Measurements from ENCODE around the gene PFN1. TPM values are rescaled to one million over a fixed set of nuclear protein-coding genes. Genes with fewer than 3 reads are reported as not detected.

Gene PFN1
- total and polyA plus RNA-seq, 2 of the 8 experiments (the other 6 are each of a cell fraction or from before 2014, with no cell fraction given): 1,355 to 1,949 TPM

- H3K27ac ChIP-seq (ENCODE audit: low read depth, low read length): peak overlapping the region; percentile 79
- ChIA-PET POLR2A (ENCODE audit: partially characterized antibody) (interaction anchor here (0.7 to 32.4 kb wide), 10 partner anchors 3 to 241 kb away, joined by 3 to 987 read pairs (median 4); partner anchors contain the start of genes ENO3, GP1BA, PFN1 and RNF167), CTCF (ENCODE audit: partially characterized antibody) (interaction anchor here (1.0 to 2.1 kb wide), 5 partner anchors 10 to 111 kb away, joined by 3 to 5 read pairs (median 4); partner anchors contain the start of genes RNF167 and SLC25A11)
- no peak overlapping the region for H3K23ac ChIP-seq (ENCODE audit: insufficient read length)
- H4K8ac ChIP-seq (ENCODE audit: extremely low read depth, insufficient read depth, low read length): peak overlapping the region; percentile 85
- peak overlapping the region; percentile 88; the same call in 1 of the 2 replicates for H2BK15ac ChIP-seq (ENCODE audit: low read length)
- DNase-seq (ENCODE audit: low read depth in 1 of 2, low spot score in 2 of 2) (peak in 1 of 2 experiments; percentile 77), FAIRE-seq (no peak)
- peaks cover 14 to 16% of the 10 kb centered on the region in 2 experiments for H4K20me1 ChIP-seq (replicated peaks in 1 of 2; ENCODE audit: control insufficient read depth in 1 of 2, insufficient read depth in 2 of 2, low read length in 2 of 2)
- H2BK5ac ChIP-seq (ENCODE audit: low read depth, low read length): peak overlapping the region; percentile 95; the same call in 1 of the 2 replicates
- no peak overlapping the region for H2BK20ac ChIP-seq (ENCODE audit: low read length)
- peak overlapping the region; percentile 95 for H4K91ac ChIP-seq (replicated peaks; ENCODE audit: insufficient read length, low read length)
- no peaks in the 10 kb centered on the region for H3K9me3 ChIP-seq (ENCODE audit: insufficient read depth in 2 of 2, low read depth in 1 of 2, low read length in 1 of 2)
- peak overlapping the region in 3 of 4 experiments; percentile 13 to 76 (median 58); a peak in 5 of 7 replicates for H3K9ac ChIP-seq (replicated peaks in 1 of 4; ENCODE audit: extremely low read depth in 1 of 4, low read depth in 3 of 4, low read length in 3 of 4)
- H2BK12ac ChIP-seq (ENCODE audit: low read depth, low read length): peak overlapping the region; percentile 43; the same call in 1 of the 2 replicates
- peaks cover 4 to 17% (median 12%) of the 10 kb centered on the region in 4 experiments for H3K4me1 ChIP-seq (replicated peaks in 1 of 4; ENCODE audit: control insufficient read depth in 3 of 4, insufficient read depth in 4 of 4, low read length in 3 of 4)
- H2AK5ac ChIP-seq (ENCODE audit: low read depth, low read length): no peak overlapping the region
- peaks cover 8 to 30% of the 10 kb centered on the region in 2 experiments for H3K79me2 ChIP-seq (ENCODE audit: control insufficient read depth in 1 of 2, insufficient read depth in 2 of 2, low read length in 2 of 2)
- no peaks in the 10 kb centered on the region for H3K27me3 ChIP-seq (replicated peaks in 1 of 4; ENCODE audit: control insufficient read depth in 3 of 4, extremely low read depth in 1 of 4, insufficient read depth in 3 of 4, low read length in 3 of 4)
- peaks cover 14% of the 10 kb centered on the region for H3K23me2 ChIP-seq (ENCODE audit: low read depth, low read length)
- WGBS, 2 experiments (ENCODE audit: extremely low coverage in 1 of 2, insufficient coverage in 1 of 2, insufficient read length in 1 of 2, insufficient replicate concordance in 2 of 2, low coverage in 1 of 2, low lambda C conversion rate in 2 of 2, missing lambda C conversion rate in 1 of 2): 1% methylated on average over 35 of the region's 52 CpGs; no CpG with 5 or more reads in 1 of the 2 experiments
- H2BK120ac ChIP-seq (replicated peaks; ENCODE audit: low read depth, low read length): no peak overlapping the region
- H3K4me2 ChIP-seq (ENCODE audit: insufficient read depth in 1 of 2, low read depth in 2 of 2, low read length in 2 of 2): peak overlapping the region; percentile 95 to 97
- H3K4ac ChIP-seq (replicated peaks; ENCODE audit: insufficient read length, low read depth, low read length): peak overlapping the region; percentile 88
- H3K36me3 ChIP-seq (ENCODE audit: control insufficient read depth in 2 of 4, insufficient read depth in 4 of 4, low read length in 3 of 4): peaks cover 0 to 19% (median 15%) of the 10 kb centered on the region in 4 experiments; a peak in 7 of 8 replicates
- H2AFZ ChIP-seq (ENCODE audit: low read length): no peak overlapping the region
- peak overlapping the region; percentile 69 to 97 (median 80) for H3K4me3 ChIP-seq (ENCODE audit: extremely low read depth in 1 of 4, insufficient read depth in 2 of 4, low read depth in 3 of 4, low read length in 4 of 4)
- peak overlapping the region; percentile 93 for H3K18ac ChIP-seq (ENCODE audit: extremely low read depth, low read length)
- peak overlapping the region; percentile 87 for H4K5ac ChIP-seq (ENCODE audit: insufficient read length, low read depth, low read length)
- peak overlapping the region; percentile 34 for H3K56ac ChIP-seq (replicated peaks; ENCODE audit: insufficient read length, low read depth, low read length)
- 0 out of 2 replicates have a peak, but pooled peaks cover 2% of the 10 kb centered on the region for H3K79me1 ChIP-seq (ENCODE audit: low read depth, low read length)
- H3K14ac ChIP-seq (ENCODE audit: insufficient read length): no peak overlapping the region
- TF ChIP-seq CBX5 (IDR thresholded peaks at IDR 0.05; ENCODE audit: low read depth, low read length) (no peak), RNF2 (IDR thresholded peaks at IDR 0.05; ENCODE audit: borderline replicate concordance, low read depth, low read length, missing control alignments, poor library complexity, severe bottlenecking) (no peak), KDM4A (IDR thresholded peaks at IDR 0.05; ENCODE audit: low read depth, low read length, severe bottlenecking) (peak; percentile 29), EP300 (IDR thresholded peaks at IDR 0.05; ENCODE audit: borderline replicate concordance in 1 of 2, low read depth in 2 of 2, low read length in 2 of 2) (no peak), TEAD4 (IDR thresholded peaks at IDR 0.05; ENCODE audit: low read depth, low read length) (no peak), CEBPB (IDR thresholded peaks at IDR 0.05; ENCODE audit: low read depth, low read length) (no peak), ATF2 (IDR thresholded peaks at IDR 0.05; ENCODE audit: low read length) (no peak), PHF8 (conservative IDR thresholded peaks at IDR 0.05; ENCODE audit: low read depth, low read length) (no peak), JUND (IDR thresholded peaks at IDR 0.05; ENCODE audit: low read length) (no peak)
These were observed 1.9 kb upstream of the PFN1 start for GRCh38 chr17:4950075-4950745.

Measured in H1 (cell line).